D721Med (cell line): Measurements from ENCODE around the gene PSMB1.

ENCODE experiments used
- DNase-seq: peaks from one replicate; pipeline ENCODE4 v3.0.0; 2011; ENCODE audit warnings: low spot score; ENCODE audit not compliant: insufficient read length
- FAIRE-seq: peaks from 2 replicates; lab custom pipeline; 2011; peaks lifted over from hg19 to GRCh38; lab: Jason Lieb, UNC
- CTCF ChIP-seq: IDR thresholded peaks from 2 replicates; pipeline ENCODE4 v1.5.1; 2012; ENCODE audit warnings: mild to moderate bottlenecking, control low read depth; ENCODE audit not compliant: insufficient read depth; ENCODE audit errors: missing control alignments

PSMB1 gene

GRCh38 chr6:170500955-170501590 is 52.0 kb downstream of the PSMB1 start:
- TF ChIP-seq CTCF = no peak
- FAIRE-seq = no peak
- DNase-seq = no peak

- FAIRE-seq (no peak), DNase-seq (no peak)
- no peak for TF ChIP-seq CTCF
Measured at GRCh38 chr6:170497841-170498301, 55.2 kb downstream of the PSMB1 start.

- TF ChIP-seq CTCF = no peak
- DNase-seq (no peak), FAIRE-seq (no peak)
Measured at GRCh38 chr6:170493354-170493753, 59.8 kb downstream of the PSMB1 start.

GRCh38 chr6:170490259-170490658 is 62.8 kb downstream of the PSMB1 start:
- no peak for DNase-seq
- no peak for FAIRE-seq
- no peak for TF ChIP-seq CTCF

GRCh38 chr6:170489836-170490235 is 63.3 kb downstream of the PSMB1 start:
- no peak for FAIRE-seq
- no peak for TF ChIP-seq CTCF
- DNase-seq = no peak

GRCh38 chr6:170487707-170488329 is 65.3 kb downstream of the PSMB1 start:
- no peak for FAIRE-seq
- DNase-seq = no peak
- no peak for TF ChIP-seq CTCF

GRCh38 chr6:170485159-170485558 is 67.9 kb downstream of the PSMB1 start:
- DNase-seq (no peak), FAIRE-seq (no peak)
- TF ChIP-seq CTCF = no peak
